CD14-positive monocyte (primary cell): ENCODE data around the gene DPYD. TPM values are rescaled to one million over a fixed set of nuclear protein-coding genes. Genes with fewer than 3 reads are reported as not detected.
A peak's percentile ranks its signal among the peaks of the same experiment; 100 is the strongest.

Experiments used
- DNase-seq, 3 donors: peaks; one replicate each; pipeline ENCODE4 v3.0.0-alpha.2; 2011 to 2022
- H2AFZ ChIP-seq: 2 replicates; pipeline ENCODE4 v1.6.0; 2012; ENCODE audit warnings: mild to moderate bottlenecking, low read depth, low read length, inconsistent platforms; ENCODE audit not compliant: insufficient read depth, poor library complexity, severe bottlenecking
- H3K27ac ChIP-seq, 2 donors: 1 replicate in 1 of 2; 2 replicates in 1 of 2; pipeline ENCODE4 v1.5.1; 2012 to 2013; ENCODE audit warnings: low read length in 2 of 2, control low read depth in 1 of 2, inconsistent platforms in 1 of 2, low read depth in 1 of 2, mild to moderate bottlenecking in 1 of 2
- H3K27me3 ChIP-seq, 2 donors: one replicate each; pipeline versions ENCODE4 v1.6.0 to v1.6.1; 2011 to 2013; ENCODE audit warnings: low read length in 2 of 2; ENCODE audit not compliant: control insufficient read depth in 2 of 2, insufficient read depth in 2 of 2
- H3K36me3 ChIP-seq, 2 donors: replicated peaks in 1 of 2; 1 replicate in 1 of 2; 2 replicates in 1 of 2; pipeline versions ENCODE4 v1.5.1 to v1.6.1; 2012 to 2013; ENCODE audit warnings: low read length in 2 of 2, control low read depth in 1 of 2, inconsistent platforms in 1 of 2, mild to moderate bottlenecking in 1 of 2; ENCODE audit not compliant: insufficient read depth in 2 of 2, control insufficient read depth in 1 of 2
- H3K4me1 ChIP-seq, 2 donors: 1 replicate in 1 of 2; 2 replicates in 1 of 2; pipeline versions ENCODE4 v1.5.1 to v1.6.1; 2012 to 2013; ENCODE audit warnings: low read length in 2 of 2, control low read depth in 1 of 2, inconsistent platforms in 1 of 2, mild to moderate bottlenecking in 1 of 2, moderate library complexity in 1 of 2; ENCODE audit not compliant: insufficient read depth in 2 of 2, control insufficient read depth in 1 of 2
- H3K4me2 ChIP-seq: replicated peaks from 2 replicates; pipeline ENCODE3; 2012; ENCODE audit warnings: low read length, moderate library complexity, mild to moderate bottlenecking; ENCODE audit not compliant: poor library complexity, severe bottlenecking; ENCODE audit errors: extremely low read depth
- H3K4me3 ChIP-seq, 3 experiments: fragments of 200-600 bp in 1 of 3; sonication (generic) in 1 of 3; replicated peaks in 1 of 3; 1 replicate in 2 of 3; 2 replicates in 1 of 3; pipeline ENCODE4 v1.5.1; 2011 to 2013; ENCODE audit warnings: low read length in 3 of 3, mild to moderate bottlenecking in 3 of 3, control low read depth in 2 of 3, low read depth in 2 of 3, inconsistent platforms in 1 of 3, moderate library complexity in 1 of 3
- H3K79me2 ChIP-seq: 2 replicates; pipeline ENCODE4 v1.6.0; 2012; ENCODE audit warnings: mild to moderate bottlenecking, control low read depth, inconsistent platforms, low read length, moderate library complexity; ENCODE audit not compliant: insufficient read depth
- H3K9ac ChIP-seq: 2 replicates; pipeline ENCODE4 v1.6.0; 2017; ENCODE audit warnings: low read length, mild to moderate bottlenecking; ENCODE audit not compliant: insufficient read depth, poor library complexity, severe bottlenecking
- H3K9me3 ChIP-seq, 2 donors: replicated peaks in 1 of 2; 1 replicate in 1 of 2; 2 replicates in 1 of 2; pipeline versions ENCODE4 v1.5.1 to v1.6.1; 2012 to 2013; ENCODE audit warnings: low read length in 2 of 2, control low read depth in 1 of 2; ENCODE audit not compliant: control insufficient read depth in 1 of 2, insufficient read depth in 1 of 2
- H4K20me1 ChIP-seq: 2 replicates; pipeline ENCODE4 v1.6.0; 2012; ENCODE audit warnings: mild to moderate bottlenecking, low read length, control low read depth, moderate library complexity; ENCODE audit not compliant: insufficient read depth
- H3K27ac Mint-ChIP-seq, 7 donors: one replicate each; pipeline ENCODE4 v1.8.0; 2020; ENCODE audit warnings: mild to moderate bottlenecking in 7 of 7, mixed read lengths in 7 of 7, moderate library complexity in 6 of 7, inconsistent platforms in 2 of 7
- H3K27me3 Mint-ChIP-seq, 3 donors: one replicate each; pipeline ENCODE4 v1.8.0; 2021 to 2022; ENCODE audit warnings: low read depth in 3 of 3, mild to moderate bottlenecking in 3 of 3, mixed read lengths in 3 of 3, moderate library complexity in 3 of 3, inconsistent platforms in 1 of 3
- H3K36me3 Mint-ChIP-seq, 2 donors: one replicate each; pipeline ENCODE4 v1.8.0; 2020; ENCODE audit warnings: mixed read lengths in 2 of 2, inconsistent platforms in 1 of 2, mild to moderate bottlenecking in 1 of 2
- H3K4me1 Mint-ChIP-seq: one replicate; pipeline ENCODE4 v1.8.0; 2020; ENCODE audit warnings: mild to moderate bottlenecking, mixed read lengths
- H3K4me3 Mint-ChIP-seq, 2 donors: one replicate each; pipeline ENCODE4 v1.8.0; 2020; ENCODE audit warnings: mild to moderate bottlenecking in 2 of 2, mixed read lengths in 2 of 2, moderate library complexity in 1 of 2
- H3K9me3 Mint-ChIP-seq, 7 donors: one replicate each; pipeline ENCODE4 v1.8.0; 2020 to 2022; ENCODE audit warnings: mixed read lengths in 7 of 7, mild to moderate bottlenecking in 6 of 7, moderate library complexity in 6 of 7, inconsistent platforms in 2 of 7
- CTCF ChIP-seq: fragments of 200-600 bp; IDR thresholded peaks from one replicate; pipeline ENCODE4 v1.8.0; 2022; ENCODE audit warnings: antibody characterized with exemption, mild to moderate bottlenecking
- WGBS: methylation state at CpG from one replicate; pipeline ENCODE4 v1.1.5; 2013; ENCODE audit warnings: missing lambda C conversion rate; ENCODE audit not compliant: insufficient coverage; 5-methylcytosine and 5-hydroxymethylcytosine counted together
- intact Hi-C, 2 donors: fragments of 100-400 bp; cut with micrococcal nuclease; formaldehyde crosslinking; loops; one replicate each; pipeline versions ENCODE4 v1.15.0 to v1.15.1; 2023
- polyA plus RNA-seq, 3 donors: library from polyadenylated mRNA; depleted of rRNA in 1 of 3; unstranded in 2 of 3; stranded (reverse) in 1 of 3; fragments of 300-500 nt in 2 of 3; fragments of >200 nt in 1 of 3; fragmentation: Illumina TruSeq in 2 of 3; gene quantifications; 1 replicate in 2 of 3; 2 replicates in 1 of 3; pipeline ENCODE4 v1.2.3, GENCODE V29; 2012 to 2021

Gene DPYD
- polyA plus RNA-seq, 3 donors = 87.6 to 171 (median 144) TPM

GRCh38 chr1:97907886-97908285, 12.9 kb downstream of the DPYD start:
- peaks cover 96% of the 10 kb centered on the region for H3K79me2 ChIP-seq
- H2AFZ ChIP-seq = no peak overlapping the region
- H3K4me3 Mint-ChIP-seq = no peak overlapping the region
- H3K9me3 ChIP-seq = no peaks in the 10 kb centered on the region
- peaks cover 41% of the 10 kb centered on the region for H4K20me1 ChIP-seq
- no peak overlapping the region for H3K27ac Mint-ChIP-seq
- peaks cover 0 to under 1% of the 10 kb centered on the region in 2 donors for H3K36me3 Mint-ChIP-seq
- peaks cover 82 to 99% of the 10 kb centered on the region in 2 donors for H3K4me1 ChIP-seq
- peak overlapping the region in 1 of 3 experiments; percentile 38 for H3K4me3 ChIP-seq
- no peak for TF ChIP-seq CTCF
- no peaks in the 10 kb centered on the region for H3K27me3 Mint-ChIP-seq
- H3K27ac ChIP-seq = peak overlapping the region; percentile 67 to 86
- H3K9ac ChIP-seq = peak overlapping the region; percentile 55
- no CpG with 5 or more reads among the region's 3 CpGs for WGBS
- peaks cover 36% of the 10 kb centered on the region for H3K4me1 Mint-ChIP-seq
- intact Hi-C loops = loop anchor here (5.0 to 10.0 kb wide), 2 partner anchors 53 to 56 kb away; no protein-coding TSS in a partner anchor
- no peaks in the 10 kb centered on the region for H3K36me3 ChIP-seq
- H3K27me3 ChIP-seq = no peaks in the 10 kb centered on the region
- H3K9me3 Mint-ChIP-seq = no peaks in the 10 kb centered on the region
- peak overlapping the region; percentile 80 for H3K4me2 ChIP-seq
- DNase-seq = peak; percentile 62 to 84 (median 83)

GRCh38 chr1:97906567-97907241, 14.1 kb downstream of the DPYD start:
- Mint-ChIP-seq H3K4me3 (peak overlapping the region in 1 of 2 donors; percentile 71), H3K27me3 (no peaks in the 10 kb centered on the region), H3K4me1 (peaks cover 33% of the 10 kb centered on the region), H3K9me3 (no peaks in the 10 kb centered on the region), H3K27ac (no peak overlapping the region), H3K36me3 (no peaks in the 10 kb centered on the region)
- peak; percentile 86 to 96 (median 96) for DNase-seq
- Histone ChIP-seq H3K36me3 (no peaks in the 10 kb centered on the region), H3K9ac (peak overlapping the region; percentile 22), H3K27ac (peak overlapping the region; percentile 24 to 86), H3K4me1 (peaks cover 78 to 99% of the 10 kb centered on the region in 2 donors), H3K9me3 (no peaks in the 10 kb centered on the region), H3K4me3 (peak overlapping the region in 2 of 3 experiments; percentile 25 to 38), H2AFZ (no peak overlapping the region), H4K20me1 (peaks cover 29% of the 10 kb centered on the region), H3K79me2 (peaks cover 96% of the 10 kb centered on the region), H3K27me3 (no peaks in the 10 kb centered on the region), H3K4me2 (peak overlapping the region; percentile 80)
- no CpG with 5 or more reads among the region's 7 CpGs for WGBS
- intact Hi-C loops = loop anchor here (5.0 to 10.0 kb wide), 2 partner anchors 52 to 54 kb away; no protein-coding TSS in a partner anchor
- no peak for TF ChIP-seq CTCF
